Calu3 (cell line): ENCODE results near the gene C3orf18. TPM values are rescaled to one million over a fixed set of nuclear protein-coding genes. Genes with fewer than 3 reads are reported as not detected.

Experiments
- BruUV-seq: library from RNA; stranded (reverse); fragments of 400-500 nt; replicated peaks from 2 replicates; lab custom pipeline; 2021; lab: Mats Ljungman, UMichigan
- CTCF ChIA-PET: fragments of 300-600 bp; sonication (Branson Sonifier 250); formaldehyde crosslinking; loops from one replicate; lab custom pipeline; 2022; ENCODE audit warnings: antibody characterized with exemption; lab: Charles Lee
- DNase-seq: peaks from one replicate; pipeline ENCODE4 v3.0.0; 2022
- H3K27ac Mint-ChIP-seq: one replicate; pipeline ENCODE4 v1.8.0; 2022; ENCODE audit warnings: mixed read lengths; ENCODE audit not compliant: unreplicated experiment
- H3K27me3 Mint-ChIP-seq: one replicate; pipeline ENCODE4 v1.8.0; 2022; ENCODE audit warnings: mixed read lengths; ENCODE audit not compliant: unreplicated experiment
- H3K36me3 Mint-ChIP-seq: one replicate; pipeline ENCODE4 v1.8.0; 2022; ENCODE audit warnings: mild to moderate bottlenecking, moderate library complexity, mixed read lengths; ENCODE audit not compliant: insufficient read depth, unreplicated experiment
- H3K4me1 Mint-ChIP-seq: one replicate; pipeline ENCODE4 v1.8.0; 2022; ENCODE audit warnings: mild to moderate bottlenecking, low read depth, mixed read lengths; ENCODE audit not compliant: unreplicated experiment
- H3K4me3 Mint-ChIP-seq: one replicate; pipeline ENCODE4 v1.8.0; 2022; ENCODE audit warnings: mild to moderate bottlenecking, low read depth, moderate library complexity, mixed read lengths; ENCODE audit not compliant: unreplicated experiment
- H3K9me3 Mint-ChIP-seq: one replicate; pipeline ENCODE4 v1.8.0; 2022; ENCODE audit warnings: low read depth, mixed read lengths; ENCODE audit not compliant: unreplicated experiment
- intact Hi-C: fragments of 100-400 bp; cut with micrococcal nuclease; formaldehyde crosslinking; loops from one replicate; pipeline ENCODE4 v1.10.0; 2022; ENCODE audit not compliant: unreplicated experiment
- total RNA-seq: library from RNA; stranded (reverse); gene quantifications from 2 replicates; pipeline ENCODE4 v1.2.3, GENCODE V29; 2022
- TF ChIP-seq, protein P1 (sequence below): fragments of 200-600 bp; IDR thresholded peaks from one replicate; pipeline ENCODE4 v1.8.0; 2022; ENCODE audit warnings: antibody characterized with exemption; ENCODE audit not compliant: unreplicated experiment

The C3orf18 gene
- total RNA-seq, 1 experiment from 2014 or later, result 2.7 TPM

DNA sequence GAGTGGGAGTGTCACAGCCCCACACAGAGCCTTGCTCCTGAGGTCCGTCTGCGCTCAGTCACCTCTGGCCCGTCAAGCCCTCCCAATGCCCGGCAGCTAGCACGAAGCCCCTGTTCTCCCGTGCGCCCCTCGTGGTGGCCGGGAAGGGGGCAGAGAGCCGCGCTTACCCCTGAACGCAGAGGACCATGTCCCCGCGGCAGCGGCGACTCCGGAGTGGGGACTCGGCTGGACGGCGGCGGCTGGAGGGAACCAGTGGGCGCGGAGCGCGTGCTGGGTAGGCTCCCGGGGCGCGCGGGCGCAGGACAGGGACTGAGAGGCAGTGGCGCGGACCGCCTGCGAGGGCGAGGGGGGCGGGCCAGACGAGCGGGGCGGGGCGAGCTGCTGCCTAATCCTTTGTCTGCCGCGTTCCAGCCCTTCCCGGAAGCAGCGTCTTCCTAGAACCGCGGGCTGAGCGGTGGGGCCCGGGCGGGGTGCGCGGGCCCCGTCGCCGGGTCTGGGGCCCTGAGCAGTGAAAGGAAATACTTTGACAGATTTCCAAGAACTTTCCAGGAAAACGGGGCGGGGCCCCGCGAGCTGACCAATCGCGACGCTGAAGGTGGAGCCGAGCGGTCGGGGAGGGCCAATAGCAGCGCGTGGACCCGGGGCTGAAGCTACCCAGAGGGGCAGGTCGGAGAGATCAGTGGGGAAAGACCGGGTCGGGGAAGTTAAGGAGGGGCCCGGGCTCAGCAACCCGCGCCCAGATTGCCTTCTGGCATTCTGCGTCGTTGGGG, 44.1 kb upstream of the C3orf18 start, which contains the start of gene CISH:
Gene CISH (minus strand): TSS at position 311 of the 770 bp plus-strand sequence. CDS start 124 bp downstream, at position 187.
- peaks cover 13% of the 10 kb centered on the region for H3K27me3 Mint-ChIP-seq
- CTCF ChIA-PET, result interaction anchor here (0.6 to 1.6 kb wide), 10 partner anchors 10 to 364 kb away, joined by 3 to 16 read pairs (median 3); partner anchors contain the start of gene HEMK1

DNA sequence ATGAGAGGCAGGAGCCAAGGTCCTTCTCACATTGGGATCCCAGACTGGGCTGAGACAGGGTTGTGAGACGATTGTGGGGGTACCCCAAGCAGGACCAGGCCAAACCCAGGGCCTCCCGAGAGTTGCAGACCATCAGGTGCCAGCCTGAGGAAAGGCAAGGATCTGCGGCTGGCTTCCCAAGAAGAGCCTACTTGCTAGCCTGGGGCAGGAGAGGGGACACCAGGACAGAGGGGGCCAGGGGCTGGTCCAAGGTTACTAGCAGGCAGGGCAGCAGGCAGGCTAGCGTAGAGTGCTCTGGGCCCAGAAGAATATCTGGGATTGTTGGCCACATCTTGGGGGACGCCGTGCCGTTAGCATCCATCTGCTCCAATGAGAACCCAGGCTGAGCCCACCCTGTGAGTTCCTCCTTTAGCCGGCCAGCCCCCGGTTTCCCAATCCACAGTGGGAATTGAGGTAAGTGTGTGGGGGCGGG, 43.5 kb upstream of the C3orf18 start:
- TF ChIP-seq, protein P1, sequence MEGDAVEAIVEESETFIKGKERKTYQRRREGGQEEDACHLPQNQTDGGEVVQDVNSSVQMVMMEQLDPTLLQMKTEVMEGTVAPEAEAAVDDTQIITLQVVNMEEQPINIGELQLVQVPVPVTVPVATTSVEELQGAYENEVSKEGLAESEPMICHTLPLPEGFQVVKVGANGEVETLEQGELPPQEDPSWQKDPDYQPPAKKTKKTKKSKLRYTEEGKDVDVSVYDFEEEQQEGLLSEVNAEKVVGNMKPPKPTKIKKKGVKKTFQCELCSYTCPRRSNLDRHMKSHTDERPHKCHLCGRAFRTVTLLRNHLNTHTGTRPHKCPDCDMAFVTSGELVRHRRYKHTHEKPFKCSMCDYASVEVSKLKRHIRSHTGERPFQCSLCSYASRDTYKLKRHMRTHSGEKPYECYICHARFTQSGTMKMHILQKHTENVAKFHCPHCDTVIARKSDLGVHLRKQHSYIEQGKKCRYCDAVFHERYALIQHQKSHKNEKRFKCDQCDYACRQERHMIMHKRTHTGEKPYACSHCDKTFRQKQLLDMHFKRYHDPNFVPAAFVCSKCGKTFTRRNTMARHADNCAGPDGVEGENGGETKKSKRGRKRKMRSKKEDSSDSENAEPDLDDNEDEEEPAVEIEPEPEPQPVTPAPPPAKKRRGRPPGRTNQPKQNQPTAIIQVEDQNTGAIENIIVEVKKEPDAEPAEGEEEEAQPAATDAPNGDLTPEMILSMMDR, result no peak
- Mint-ChIP-seq H3K27me3 (peaks cover 13% of the 10 kb centered on the region), H3K36me3 (peaks cover 21% of the 10 kb centered on the region), H3K9me3 (no peaks in the 10 kb centered on the region), H3K4me3 (peak overlapping the region; percentile 74), H3K4me1 (peaks cover 26% of the 10 kb centered on the region), H3K27ac (no peak overlapping the region)
- BruUV-seq, result TSS peak; percentile 59
- intact Hi-C loops, result loop anchor here (5.0 kb wide), 1 partner anchor 264 kb away; the partner anchor contains the start of gene ZMYND10
- no peak for DNase-seq
- CTCF ChIA-PET, result interaction anchor here (1.2 to 1.6 kb wide), 3 partner anchors 9 to 41 kb away, joined by 3 to 16 read pairs (median 14); partner anchors contain the start of gene HEMK1

More for the DNA sequence above, 44.1 kb upstream of the C3orf18 start, which contains the start of gene CISH:
- Mint-ChIP-seq H3K27ac (peak within 1 kb of the TSS; percentile 24), H3K9me3 (no peaks in the 10 kb centered on the region), H3K4me3 (peak within 1 kb of the TSS; percentile 74), H3K4me1 (peaks cover 28% of the 10 kb centered on the region), H3K36me3 (peaks cover 27% of the 10 kb centered on the region)
- intact Hi-C loops, result loop anchor here (5.0 kb wide), 1 partner anchor 264 kb away; the partner anchor contains the start of gene ZMYND10
- BruUV-seq, result no TSS peak
- DNase-seq, result peak; percentile 89
- TF ChIP-seq, protein P1, result peak; percentile 28

DNA sequence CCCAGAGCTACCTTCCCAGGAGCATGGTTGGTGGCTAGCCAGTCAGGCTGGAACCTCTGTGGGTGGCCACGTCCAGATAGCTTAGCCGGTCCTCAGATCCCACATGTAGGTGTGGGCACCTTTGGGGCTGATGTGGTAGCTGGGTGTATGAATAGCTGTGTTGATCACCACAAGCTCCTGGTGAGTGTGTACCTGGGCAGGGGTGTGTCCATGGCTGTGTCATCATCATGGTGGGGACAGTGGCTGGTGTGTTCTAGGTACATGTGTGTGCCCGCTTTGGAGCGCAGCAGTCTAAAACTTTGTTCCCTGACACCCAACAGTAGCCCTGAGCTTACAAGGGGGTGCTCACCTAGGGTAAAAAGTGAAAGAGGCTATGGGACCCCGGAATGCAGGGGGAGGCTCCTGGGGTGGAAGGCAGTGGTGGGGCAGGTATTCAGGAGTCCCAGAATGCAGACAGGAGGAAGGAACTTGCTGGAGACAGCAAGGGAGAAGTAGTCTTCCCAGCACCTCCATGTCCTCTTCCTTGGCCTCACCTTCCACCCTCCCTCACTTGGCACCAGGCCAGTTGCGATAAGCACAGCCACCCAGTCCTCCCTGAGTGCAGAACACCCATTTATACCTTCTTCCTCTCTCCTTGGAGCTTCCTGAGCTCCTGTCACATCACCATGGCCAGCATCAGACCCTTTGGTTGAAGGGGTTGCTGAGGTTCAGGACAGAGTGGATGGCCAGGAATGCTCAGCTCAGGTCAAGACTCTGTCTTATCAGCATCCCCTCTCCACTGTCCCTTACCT, 42.8 kb upstream of the C3orf18 start:
- TF ChIP-seq, protein P1, result no peak
- peaks cover 18% of the 10 kb centered on the region for H3K36me3 Mint-ChIP-seq
- no peaks in the 10 kb centered on the region for H3K9me3 Mint-ChIP-seq
- peak overlapping the region; percentile 74 for H3K4me3 Mint-ChIP-seq
- CTCF ChIA-PET, result interaction anchor here (1.1 kb wide), 1 partner anchor 38 kb away, joined by 3 read pairs; no protein-coding TSS in a partner anchor
- intact Hi-C loops, result loop anchor here (5.0 kb wide), 1 partner anchor 263 kb away; the partner anchor contains the start of gene ZMYND10
- peaks cover 13% of the 10 kb centered on the region for H3K27me3 Mint-ChIP-seq
- peaks cover 29% of the 10 kb centered on the region for H3K4me1 Mint-ChIP-seq
- DNase-seq, result peak; percentile 60
- BruUV-seq, result no TSS peak
- no peak overlapping the region for H3K27ac Mint-ChIP-seq

DNA sequence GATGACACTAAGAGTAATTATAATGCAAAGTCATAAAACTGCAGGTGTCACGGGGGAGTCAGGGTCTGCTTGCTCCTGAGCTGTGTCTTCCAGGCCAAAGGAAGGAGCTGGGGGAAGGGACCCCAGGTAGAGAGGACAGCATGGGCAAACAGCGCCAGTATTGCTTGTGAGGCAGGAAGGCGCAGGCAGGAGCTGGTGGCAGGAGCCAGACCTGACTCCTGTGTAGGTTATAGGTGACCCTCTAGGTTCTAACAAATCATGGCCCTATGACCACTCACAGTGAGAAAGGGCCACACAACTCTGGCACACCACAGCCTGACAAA, 42.2 kb upstream of the C3orf18 start:
- Mint-ChIP-seq H3K9me3 (no peaks in the 10 kb centered on the region), H3K4me1 (peaks cover 31% of the 10 kb centered on the region), H3K27ac (no peak overlapping the region), H3K4me3 (no peak overlapping the region), H3K36me3 (peaks cover 18% of the 10 kb centered on the region), H3K27me3 (peaks cover 13% of the 10 kb centered on the region)
- DNase-seq, result no peak
- intact Hi-C loops, result loop anchor here (5.0 kb wide), 1 partner anchor 262 kb away; the partner anchor contains the start of gene ZMYND10
- BruUV-seq, result no TSS peak
- CTCF ChIA-PET, result interaction anchor here (1.1 kb wide), 1 partner anchor 37 kb away, joined by 3 read pairs; no protein-coding TSS in a partner anchor
- TF ChIP-seq, protein P1, result no peak
